ENCODE data around the gene NIFK.

The NIFK gene

DNA sequence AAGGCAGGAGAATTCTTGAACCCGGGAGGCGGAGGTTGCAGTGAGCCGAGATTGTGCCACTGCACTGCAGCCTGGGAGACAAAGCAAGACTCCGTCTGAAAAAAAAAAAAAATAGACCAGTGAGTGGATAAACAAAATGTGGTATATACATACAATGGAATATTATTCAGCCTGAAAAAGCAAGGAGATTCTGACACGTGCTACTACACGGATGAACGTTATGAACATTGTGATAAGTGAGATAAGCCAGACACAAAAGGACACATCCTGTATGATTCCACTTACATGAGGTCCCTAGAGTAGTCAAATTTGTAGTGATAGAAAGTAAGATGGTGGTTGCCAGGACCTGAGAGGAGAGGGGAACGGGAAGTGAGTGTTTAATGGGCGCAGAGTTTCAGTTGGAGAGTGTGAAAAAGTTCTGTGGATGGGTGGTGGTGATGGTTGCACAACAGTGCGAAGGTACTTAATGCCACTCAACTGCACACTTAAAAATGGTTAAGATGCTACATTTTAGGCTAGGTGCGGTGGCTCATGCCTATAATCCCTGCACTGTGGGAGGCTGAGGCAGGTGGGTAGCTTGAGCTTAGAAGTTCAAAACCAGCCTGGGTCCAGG is 38.3 kb downstream of the NIFK start:
- DNase-seq (ENCODE audit: low spot score) (no peak), ATAC-seq (ENCODE audit: low read depth) (no peak)
- Histone ChIP-seq H3K4me1 (ENCODE audit: insufficient read depth, poor library complexity, severe bottlenecking) (peaks cover 44% of the 10 kb centered on the region), H3K36me3 (ENCODE audit: low read depth) (no peaks in the 10 kb centered on the region), H3K9me3 (ENCODE audit: severe bottlenecking) (no peaks in the 10 kb centered on the region), H3K4me3 (ENCODE audit: severe bottlenecking) (no peak overlapping the region), H3K27me3 (ENCODE audit: insufficient read depth, poor library complexity, severe bottlenecking) (no peaks in the 10 kb centered on the region), H3K27ac (ENCODE audit: poor library complexity, severe bottlenecking) (peak overlapping the region; percentile 89)
- TF ChIP-seq, protein P1, sequence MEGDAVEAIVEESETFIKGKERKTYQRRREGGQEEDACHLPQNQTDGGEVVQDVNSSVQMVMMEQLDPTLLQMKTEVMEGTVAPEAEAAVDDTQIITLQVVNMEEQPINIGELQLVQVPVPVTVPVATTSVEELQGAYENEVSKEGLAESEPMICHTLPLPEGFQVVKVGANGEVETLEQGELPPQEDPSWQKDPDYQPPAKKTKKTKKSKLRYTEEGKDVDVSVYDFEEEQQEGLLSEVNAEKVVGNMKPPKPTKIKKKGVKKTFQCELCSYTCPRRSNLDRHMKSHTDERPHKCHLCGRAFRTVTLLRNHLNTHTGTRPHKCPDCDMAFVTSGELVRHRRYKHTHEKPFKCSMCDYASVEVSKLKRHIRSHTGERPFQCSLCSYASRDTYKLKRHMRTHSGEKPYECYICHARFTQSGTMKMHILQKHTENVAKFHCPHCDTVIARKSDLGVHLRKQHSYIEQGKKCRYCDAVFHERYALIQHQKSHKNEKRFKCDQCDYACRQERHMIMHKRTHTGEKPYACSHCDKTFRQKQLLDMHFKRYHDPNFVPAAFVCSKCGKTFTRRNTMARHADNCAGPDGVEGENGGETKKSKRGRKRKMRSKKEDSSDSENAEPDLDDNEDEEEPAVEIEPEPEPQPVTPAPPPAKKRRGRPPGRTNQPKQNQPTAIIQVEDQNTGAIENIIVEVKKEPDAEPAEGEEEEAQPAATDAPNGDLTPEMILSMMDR (IDR thresholded peaks at IDR 0.05; ENCODE audit: poor library complexity, severe bottlenecking): no peak

DNA sequence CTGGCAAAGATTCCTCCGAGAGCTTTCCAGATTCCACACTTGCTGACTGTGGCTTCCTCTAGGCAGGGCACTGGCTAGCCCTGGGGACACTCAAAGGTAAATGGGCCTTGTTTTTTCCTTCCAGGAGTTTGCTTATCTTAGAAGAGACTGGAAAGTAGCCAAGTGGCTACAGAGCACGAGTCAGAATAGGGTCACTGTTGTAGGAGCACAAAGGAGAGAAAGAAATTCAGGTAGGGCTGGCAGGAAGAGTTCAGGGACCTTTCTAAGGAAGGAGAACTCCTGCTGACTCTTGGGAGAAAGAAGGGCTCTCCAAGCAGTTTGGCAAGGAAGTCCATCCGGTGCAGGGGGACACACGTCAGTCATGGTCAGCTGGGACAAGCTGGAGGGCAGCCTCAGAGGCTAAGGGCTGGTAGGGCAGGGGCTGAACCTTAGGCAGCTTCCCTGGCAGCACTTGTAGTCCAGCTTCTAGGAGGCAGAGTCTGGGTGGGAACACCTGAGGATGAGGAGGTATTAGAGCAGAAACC is 39.5 kb downstream of the NIFK start:
- Histone ChIP-seq H3K9me3 (ENCODE audit: severe bottlenecking) (no peaks in the 10 kb centered on the region), H3K27ac (ENCODE audit: poor library complexity, severe bottlenecking) (peak overlapping the region; percentile 89), H3K4me1 (ENCODE audit: insufficient read depth, poor library complexity, severe bottlenecking) (peaks cover 44% of the 10 kb centered on the region), H3K36me3 (ENCODE audit: low read depth) (no peaks in the 10 kb centered on the region), H3K27me3 (ENCODE audit: insufficient read depth, poor library complexity, severe bottlenecking) (no peaks in the 10 kb centered on the region), H3K4me3 (ENCODE audit: severe bottlenecking) (no peak overlapping the region)
- TF ChIP-seq, protein P1 (IDR thresholded peaks at IDR 0.05; ENCODE audit: poor library complexity, severe bottlenecking): no peak
- DNase-seq (ENCODE audit: low spot score): no peak
- ATAC-seq (ENCODE audit: low read depth): no peak

DNA sequence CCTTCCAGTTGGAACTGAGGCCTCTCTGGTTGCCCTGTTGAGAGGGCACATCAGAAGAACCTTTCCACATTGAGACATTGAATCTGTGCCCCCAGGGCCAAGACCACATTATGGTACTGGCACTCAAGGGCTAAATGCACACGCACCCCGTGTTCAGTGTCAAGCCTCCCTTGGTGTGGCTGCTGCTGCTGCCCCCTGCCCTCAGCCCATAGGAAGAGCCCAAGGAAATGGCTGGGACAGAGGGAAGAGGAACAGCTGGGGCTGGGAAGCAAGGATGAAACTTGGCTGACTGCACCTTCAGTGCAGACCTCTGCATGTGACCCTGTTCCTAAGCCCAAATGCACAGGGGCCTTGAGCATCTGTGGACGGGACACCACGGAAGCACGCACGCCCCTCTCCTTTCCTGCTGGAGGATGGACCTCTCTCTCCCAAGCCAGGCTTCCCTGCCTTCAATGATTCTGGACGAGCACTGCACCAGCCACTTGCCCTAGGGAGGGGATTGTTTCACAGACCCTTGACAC is 40.2 kb downstream of the NIFK start:
- Histone ChIP-seq H3K36me3 (ENCODE audit: low read depth) (no peaks in the 10 kb centered on the region), H3K27me3 (ENCODE audit: insufficient read depth, poor library complexity, severe bottlenecking) (no peaks in the 10 kb centered on the region), H3K4me3 (ENCODE audit: severe bottlenecking) (no peak overlapping the region), H3K4me1 (ENCODE audit: insufficient read depth, poor library complexity, severe bottlenecking) (peaks cover 44% of the 10 kb centered on the region), H3K9me3 (ENCODE audit: severe bottlenecking) (no peaks in the 10 kb centered on the region), H3K27ac (ENCODE audit: poor library complexity, severe bottlenecking) (peak overlapping the region; percentile 89)
- ATAC-seq (ENCODE audit: low read depth) (no peak), DNase-seq (ENCODE audit: low spot score) (no peak)
- TF ChIP-seq, protein P1 (IDR thresholded peaks at IDR 0.05; ENCODE audit: poor library complexity, severe bottlenecking): no peak

DNA sequence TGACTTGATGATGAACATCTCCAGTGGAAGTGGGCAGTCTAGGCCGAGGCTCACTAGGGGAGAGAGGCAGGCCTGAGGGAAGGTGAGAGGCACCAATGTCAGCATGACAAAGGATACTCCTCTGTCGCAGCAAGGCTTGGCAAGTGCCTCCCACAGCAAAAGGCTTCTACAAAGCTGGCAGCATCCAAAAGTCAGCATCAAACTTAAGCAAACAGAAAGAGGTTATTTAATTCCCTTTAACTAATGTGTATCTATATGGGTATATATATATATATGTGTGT is 41.6 kb downstream of the NIFK start:
- Histone ChIP-seq H3K9me3 (ENCODE audit: severe bottlenecking) (no peaks in the 10 kb centered on the region), H3K27ac (ENCODE audit: poor library complexity, severe bottlenecking) (peak overlapping the region; percentile 47), H3K36me3 (ENCODE audit: low read depth) (no peaks in the 10 kb centered on the region), H3K4me3 (ENCODE audit: severe bottlenecking) (no peak overlapping the region), H3K27me3 (ENCODE audit: insufficient read depth, poor library complexity, severe bottlenecking) (no peaks in the 10 kb centered on the region), H3K4me1 (ENCODE audit: insufficient read depth, poor library complexity, severe bottlenecking) (peaks cover 39% of the 10 kb centered on the region)
- DNase-seq (ENCODE audit: low spot score) (no peak), ATAC-seq (ENCODE audit: low read depth) (no peak)
- TF ChIP-seq, protein P1 (IDR thresholded peaks at IDR 0.05; ENCODE audit: poor library complexity, severe bottlenecking): no peak
